Spleen (tissue), 11 donors: ENCODE data around the gene NRXN3. TPM values are rescaled to one million over a fixed set of nuclear protein-coding genes. Genes with fewer than 3 reads are reported as not detected.

Source experiments
- DNase-seq: peaks from one replicate; pipeline ENCODE4 v3.0.0-alpha.2; 2020
- H3K27ac ChIP-seq, 8 donors: fragments of 200-600 bp; sonication (generic) in 7 of 8; 1 replicate in 4 of 8; 2 replicates in 4 of 8; pipeline versions ENCODE4 v1.5.0 to v1.8.0; 2016 to 2021; ENCODE audit warnings: inconsistent platforms in 4 of 8, mild to moderate bottlenecking in 4 of 8, moderate library complexity in 1 of 8
- H3K27me3 ChIP-seq, 7 donors: fragments of 200-600 bp; sonication (generic) in 6 of 7; replicated peaks in 1 of 7; 1 replicate in 4 of 7; 2 replicates in 3 of 7; pipeline versions ENCODE4 v1.5.0 to v1.8.0; 2016 to 2021; ENCODE audit warnings: inconsistent platforms in 3 of 7, mild to moderate bottlenecking in 1 of 7
- H3K36me3 ChIP-seq, 6 donors: fragments of 200-600 bp; sonication (generic) in 5 of 6; 1 replicate in 4 of 6; 2 replicates in 2 of 6; pipeline versions ENCODE4 v1.5.0 to v1.8.0; 2016 to 2021; ENCODE audit warnings: inconsistent platforms in 2 of 6
- H3K4me1 ChIP-seq, 6 donors: fragments of 200-600 bp; sonication (generic) in 5 of 6; 1 replicate in 3 of 6; 2 replicates in 3 of 6; pipeline versions ENCODE4 v1.5.0 to v1.8.0; 2016 to 2021; ENCODE audit warnings: inconsistent platforms in 3 of 6
- H3K4me3 ChIP-seq, 8 donors: fragments of 200-600 bp; sonication (generic) in 7 of 8; 1 replicate in 4 of 8; 2 replicates in 4 of 8; pipeline versions ENCODE4 v1.5.0 to v1.8.0; 2016 to 2021; ENCODE audit warnings: inconsistent platforms in 4 of 8, mild to moderate bottlenecking in 4 of 8, moderate library complexity in 2 of 8
- H3K9me3 ChIP-seq, 8 donors: fragments of 200-600 bp; sonication (generic) in 7 of 8; 1 replicate in 4 of 8; 2 replicates in 4 of 8; pipeline versions ENCODE4 v1.5.0 to v1.8.0; 2016 to 2021; ENCODE audit warnings: inconsistent platforms in 4 of 8
- CTCF ChIP-seq, 11 experiments: fragments of 200-600 bp in 7 of 11; fragments of 450-650 bp in 4 of 11; sonication (generic) in 4 of 11; IDR thresholded peaks in 8 of 11; conservative IDR thresholded peaks in 3 of 11; 1 replicate in 7 of 11; 2 replicates in 4 of 11; pipeline versions ENCODE4 v1.4.0 to v1.8.0; 2016 to 2021; ENCODE audit warnings: antibody characterized with exemption in 11 of 11, inconsistent platforms in 4 of 11, mild to moderate bottlenecking in 1 of 11
- POLR2A ChIP-seq, 3 donors: fragments of 450-650 bp; IDR thresholded peaks; one replicate each; pipeline ENCODE4 v1.5.1; 2017; ENCODE audit warnings: antibody characterized with exemption in 3 of 3, mild to moderate bottlenecking in 1 of 3
- POLR2AphosphoS5 ChIP-seq, 3 donors: sonication (generic); formaldehyde crosslinking; IDR thresholded peaks; one replicate each; pipeline ENCODE4 v1.5.1; 2017; ENCODE audit warnings: antibody characterized with exemption in 3 of 3
- WGBS, 5 donors: extraction: QIAGEN DNeasy Blood & Tissue Kit in 3 of 5; methylation state at CpG; one replicate each; pipeline versions ENCODE4 v1.1.5 to v1.1.7; 2013 to 2018; 5-methylcytosine and 5-hydroxymethylcytosine counted together
- intact Hi-C: fragments of 100-400 bp; cut with DNase I; formaldehyde crosslinking; loops from one replicate; pipeline ENCODE4 v1.15.0; 2023; ENCODE audit warnings: low total_unique reads
- polyA plus RNA-seq, 3 donors: library from polyadenylated mRNA; stranded (reverse); fragments of 200-250 nt; gene quantifications; one replicate each; pipeline ENCODE4 v1.2.1, GENCODE V29; 2013
- total RNA-seq, 7 donors: library from RNA; depleted of rRNA in 3 of 7; stranded (reverse); fragments of >200 nt in 3 of 7; fragmentation: NEBNext Ultra II Directional in 4 of 7; extraction: Animal tissue kit (Norgen Biotek cat#: 25700) in 4 of 7; gene quantifications; one replicate each; pipeline versions ENCODE4 v1.1.0 to v1.2.1, GENCODE V29; 2016 to 2021
- donor health status: healthy with polysubstance abuse.
- donor health status: DM: no; HTN: no; CAD: no; lungs with moderate emphysema.
- donor health status: DM: no; HTN: no; CAD: no.
- donor health status: Bipolar disorder and iron deficiency.
- donor health status: healthy.
- donor health status: DM: no; HTN: no; CAD: no.
- donor health status: DM: yes; HTN: yes; CAD: no.

Gene NRXN3
- total and polyA plus RNA-seq, 10 donors: 0.21 to 11.5 (median 1.6) TPM

- TF ChIP-seq POLR2AphosphoS5 (IDR thresholded peaks at IDR 0.05): no peak
- no peak overlapping the region for H3K27ac ChIP-seq
- H3K4me1 ChIP-seq: no peaks in the 10 kb centered on the region
- H3K4me3 ChIP-seq: no peak overlapping the region
- DNase-seq: no peak
- H3K27me3 ChIP-seq: no peaks in the 10 kb centered on the region
- intact Hi-C loops: no loop called here
- peaks cover 0 to 10% (median 3%) of the 10 kb centered on the region in 8 donors for H3K9me3 ChIP-seq
- H3K36me3 ChIP-seq: no peaks in the 10 kb centered on the region
These were observed 1456.9 kb downstream of the NRXN3 start for GRCh38 chr14:79627058-79627457.

GRCh38 chr14:79629411-79630287, 1459.5 kb downstream of the NRXN3 start:
- H3K36me3 ChIP-seq: no peaks in the 10 kb centered on the region
- H3K4me3 ChIP-seq: no peak overlapping the region
- no peak overlapping the region for H3K27ac ChIP-seq
- intact Hi-C loops: no loop called here
- H3K4me1 ChIP-seq: no peaks in the 10 kb centered on the region
- no peak for DNase-seq
- peaks cover 0 to 10% (median 4%) of the 10 kb centered on the region in 8 donors for H3K9me3 ChIP-seq
- TF ChIP-seq POLR2AphosphoS5 (IDR thresholded peaks at IDR 0.05) (no peak), POLR2A (IDR thresholded peaks at IDR 0.05) (no peak), CTCF (IDR thresholded peaks at IDR 0.05 in 8 of 11, conservative IDR thresholded peaks at IDR 0.05 in 3 of 11) (no peak)
- H3K27me3 ChIP-seq: no peaks in the 10 kb centered on the region
- WGBS, 5 donors: 65 to 82% (median 78%) methylated on average over 6 of the region's 6 CpGs

- intact Hi-C loops: no loop called here
These were observed 1460.3 kb downstream of the NRXN3 start for GRCh38 chr14:79630288-79630960.

GRCh38 chr14:79631276-79631675, 1461.1 kb downstream of the NRXN3 start:
- intact Hi-C loops: no loop called here
- TF ChIP-seq POLR2AphosphoS5 (IDR thresholded peaks at IDR 0.05) (no peak), POLR2A (IDR thresholded peaks at IDR 0.05) (no peak), CTCF (IDR thresholded peaks at IDR 0.05 in 8 of 11, conservative IDR thresholded peaks at IDR 0.05 in 3 of 11) (no peak)
- WGBS, 5 donors: 81 to 92% (median 91%) methylated on average over 20 to 25 of the region's 25 CpGs
- no peaks in the 10 kb centered on the region for H3K4me1 ChIP-seq
- no peaks in the 10 kb centered on the region for H3K36me3 ChIP-seq
- peak; percentile 68 for DNase-seq
- H3K27ac ChIP-seq: no peak overlapping the region
- H3K27me3 ChIP-seq: no peaks in the 10 kb centered on the region
- H3K4me3 ChIP-seq: no peak overlapping the region
- H3K9me3 ChIP-seq: peaks cover 0 to 12% (median 4%) of the 10 kb centered on the region in 8 donors

More at GRCh38 chr14:79630288-79630960, 1460.3 kb downstream of the NRXN3 start:
- H3K36me3 ChIP-seq: no peaks in the 10 kb centered on the region
- TF ChIP-seq POLR2A (IDR thresholded peaks at IDR 0.05): no peak
- no peak for TF ChIP-seq CTCF (IDR thresholded peaks at IDR 0.05 in 8 of 11, conservative IDR thresholded peaks at IDR 0.05 in 3 of 11)
- TF ChIP-seq POLR2AphosphoS5 (IDR thresholded peaks at IDR 0.05): no peak
- WGBS, 5 donors: 75 to 81% (median 79%) methylated on average over 6 of the region's 6 CpGs
- H3K27ac ChIP-seq: no peak overlapping the region
- no peaks in the 10 kb centered on the region for H3K27me3 ChIP-seq
- no peak overlapping the region for H3K4me3 ChIP-seq
- no peak for DNase-seq
- no peaks in the 10 kb centered on the region for H3K4me1 ChIP-seq
- H3K9me3 ChIP-seq: peaks cover 0 to 10% (median 4%) of the 10 kb centered on the region in 8 donors
